WTC11 (cell line): Measurements from ENCODE around the gene SLC7A7. TPM values are rescaled to one million over a fixed set of nuclear protein-coding genes. Genes with fewer than 3 reads are reported as not detected.
A peak's percentile ranks its signal among the peaks of the same experiment; 100 is the strongest.

Experiments used
- ATAC-seq: fragments of 200-7000 bp; cut with Tn5 transposase; 2 replicates; pipeline ENCODE4 v1.10.0; 2021; ENCODE audit warnings: mild to moderate bottlenecking, moderate library complexity
- Bru-seq: library from RNA; stranded (reverse); fragments of 400-500 nt; gene quantifications from one replicate; lab custom pipeline; 2021; lab: Mats Ljungman, UMichigan
- CTCF ChIA-PET: fragments of 300-600 bp; sonication (Branson Sonifier 250); formaldehyde crosslinking; loops from one replicate; lab custom pipeline; 2021; ENCODE audit warnings: antibody characterized with exemption; lab: Charles Lee
- POLR2A ChIA-PET: fragments of 350-600 bp; sonication (Branson Sonifier 250); formaldehyde crosslinking; loops from one replicate; lab custom pipeline; 2021; ENCODE audit warnings: antibody characterized with exemption; lab: Charles Lee
- DNase-seq: peaks from one replicate; pipeline ENCODE4 v3.0.0; 2021; ENCODE audit warnings: low spot score
- H3K27ac Mint-ChIP-seq: 2 replicates; pipeline ENCODE4 v1.8.0; 2021; ENCODE audit warnings: mixed read lengths
- H3K27me3 Mint-ChIP-seq: 2 replicates; pipeline ENCODE4 v1.8.0; 2021; ENCODE audit warnings: low read depth, mild to moderate bottlenecking, moderate library complexity, mixed read lengths
- H3K36me3 Mint-ChIP-seq: 2 replicates; pipeline ENCODE4 v1.8.0; 2021; ENCODE audit warnings: mixed read lengths
- H3K4me1 Mint-ChIP-seq: 2 replicates; pipeline ENCODE4 v1.8.0; 2022; ENCODE audit warnings: mixed read lengths
- H3K4me3 Mint-ChIP-seq: 2 replicates; pipeline ENCODE4 v1.8.0; 2021; ENCODE audit warnings: mild to moderate bottlenecking, moderate library complexity, mixed read lengths
- H3K9me3 Mint-ChIP-seq: 2 replicates; pipeline ENCODE4 v1.8.0; 2021; ENCODE audit warnings: mixed read lengths
- AR ChIP-seq: fragments of 250-450 bp; sonication (Bioruptor Pico); IDR thresholded peaks from 2 replicates; pipeline ENCODE4 v1.9.0; 2021; ENCODE audit warnings: mild to moderate bottlenecking
- ARID4B ChIP-seq: sonication (generic); formaldehyde crosslinking; IDR thresholded peaks from 2 replicates; pipeline ENCODE4 v1.8.0; 2023; ENCODE audit warnings: missing genetic modification reagents, mild to moderate bottlenecking, borderline replicate concordance
- ATF6 ChIP-seq: sonication (generic); formaldehyde crosslinking; IDR thresholded peaks from 2 replicates; pipeline ENCODE4 v1.8.1; 2023; ENCODE audit warnings: mild to moderate bottlenecking, missing genetic modification reagents
- CDX4 ChIP-seq: fragments of 250-450 bp; sonication (Bioruptor Pico); IDR thresholded peaks from 2 replicates; pipeline ENCODE4 v1.9.0; 2021; ENCODE audit warnings: moderate library complexity, mild to moderate bottlenecking, inconsistent platforms, borderline replicate concordance
- ELF4 ChIP-seq: sonication (generic); formaldehyde crosslinking; IDR thresholded peaks from 2 replicates; pipeline ENCODE4 v1.8.1; 2022; ENCODE audit warnings: low read depth, mild to moderate bottlenecking, moderate library complexity, missing genetic modification reagents
- IRF2 ChIP-seq: sonication (generic); formaldehyde crosslinking; IDR thresholded peaks from 2 replicates; pipeline ENCODE4 v1.8.0; 2022; ENCODE audit warnings: low read depth, missing genetic modification reagents, borderline replicate concordance
- JUN ChIP-seq: sonication (generic); formaldehyde crosslinking; IDR thresholded peaks from 2 replicates; pipeline ENCODE4 v1.8.0; 2023; ENCODE audit warnings: mild to moderate bottlenecking, missing genetic modification reagents
- MAX ChIP-seq: sonication (generic); formaldehyde crosslinking; IDR thresholded peaks from 2 replicates; pipeline ENCODE4 v1.8.0; 2022; ENCODE audit warnings: mild to moderate bottlenecking, missing genetic modification reagents
- MYBL2 ChIP-seq: sonication (generic); formaldehyde crosslinking; IDR thresholded peaks from 2 replicates; pipeline ENCODE4 v1.8.1; 2023; ENCODE audit warnings: mild to moderate bottlenecking, moderate library complexity, missing genetic modification reagents
- ZNF219 ChIP-seq: sonication (generic); formaldehyde crosslinking; IDR thresholded peaks from 2 replicates; pipeline ENCODE4 v1.8.0; 2023; ENCODE audit warnings: missing genetic modification reagents, mild to moderate bottlenecking, borderline replicate concordance
- ZNF512 ChIP-seq: sonication (generic); formaldehyde crosslinking; IDR thresholded peaks from 2 replicates; pipeline ENCODE4 v1.8.1; 2022; ENCODE audit warnings: missing genetic modification reagents, borderline replicate concordance
- long read RNA-seq, 3 experiments: library from RNA in 1 of 3; library from capped mRNA in 1 of 3; library from polyadenylated mRNA in 1 of 3; unstranded in 2 of 3; stranded (forward) in 1 of 3; transcript quantifications; one replicate each; pipeline ENCODE4 v2.0.0, GENCODE V29; 2021
- total RNA-seq: library from RNA; stranded (reverse); gene quantifications from 3 replicates; pipeline ENCODE4 v1.2.3, GENCODE V29; 2021
- TF ChIP-seq, protein P1 (sequence below): sonication (generic); formaldehyde crosslinking; IDR thresholded peaks from 2 replicates; pipeline ENCODE4 v1.8.1; 2023; ENCODE audit warnings: mild to moderate bottlenecking, missing genetic modification reagents, moderate library complexity
- TF ChIP-seq, protein P2 (sequence below): sonication (generic); formaldehyde crosslinking; IDR thresholded peaks from 2 replicates; pipeline ENCODE4 v1.8.0; 2022; ENCODE audit warnings: mild to moderate bottlenecking, missing genetic modification reagents

Gene SLC7A7
- 3.0 to 4.3 TPM (median 4.2 TPM) in 3 replicates for total RNA-seq
- percentile 30 among the genes with signal in this experiment for Bru-seq, nascent RNA
- long read RNA-seq, experiment 1, partial matches to known transcripts = 3 of 14 reads
- long read RNA-seq, experiment 1, other reads (novel, unspliced or antisense) = 6 of 14 reads
- long read RNA-seq, experiment 2, partial matches to known transcripts = 2 of 3 reads
- long read RNA-seq, experiment 2, other reads (novel, unspliced or antisense) = 1 of 3 reads
- long read RNA-seq, experiment 3, transcript SLC7A7-204 (10 exons, 2,447 nt) = major isoform, 6 of 11 reads
- long read RNA-seq, experiment 3, partial matches to known transcripts = 2 of 11 reads
- long read RNA-seq, experiment 3, other reads (novel, unspliced or antisense) = 2 of 11 reads

- TF ChIP-seq ATF6 (no peak), AR (CRISPR knock-in tag) (no peak), ARID4B (CRISPR knock-in tag) (no peak), ZNF512 (no peak), MAX (no peak), ZNF219 (CRISPR knock-in tag) (no peak)
- TF ChIP-seq, protein P1, sequence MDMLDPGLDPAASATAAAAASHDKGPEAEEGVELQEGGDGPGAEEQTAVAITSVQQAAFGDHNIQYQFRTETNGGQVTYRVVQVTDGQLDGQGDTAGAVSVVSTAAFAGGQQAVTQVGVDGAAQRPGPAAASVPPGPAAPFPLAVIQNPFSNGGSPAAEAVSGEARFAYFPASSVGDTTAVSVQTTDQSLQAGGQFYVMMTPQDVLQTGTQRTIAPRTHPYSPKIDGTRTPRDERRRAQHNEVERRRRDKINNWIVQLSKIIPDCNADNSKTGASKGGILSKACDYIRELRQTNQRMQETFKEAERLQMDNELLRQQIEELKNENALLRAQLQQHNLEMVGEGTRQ (CRISPR knock-in tag) = no peak
- no peaks in the 10 kb centered on the region for H3K36me3 Mint-ChIP-seq
- no peaks in the 10 kb centered on the region for H3K27me3 Mint-ChIP-seq
- no peaks in the 10 kb centered on the region for H3K9me3 Mint-ChIP-seq
- peak; percentile 24 for ATAC-seq
- peaks cover 40% of the 10 kb centered on the region for H3K4me1 Mint-ChIP-seq
- no peak for DNase-seq
- H3K27ac Mint-ChIP-seq = peak within 1 kb of the TSS; percentile 24; the same call in 1 of the 2 replicates
- CTCF ChIA-PET = interaction anchor here (0.6 to 2.8 kb wide), 8 partner anchors 7 to 259 kb away, joined by 3 to 30 read pairs (median 4); partner anchors contain the start of genes LRP10 and OR6J1
- H3K4me3 Mint-ChIP-seq = no peak within 1 kb of the TSS
- POLR2A ChIA-PET = interaction anchor here (0.7 kb wide), 1 partner anchor 130 kb away, joined by 3 read pairs; no protein-coding TSS in a partner anchor
Measured at GRCh38 chr14:22814941-22815713, at the start of gene SLC7A7. Gene SLC7A7, minus strand, starts transcription at chr14:22815435. Its CDS starts 2,037 bp downstream, at chr14:22813398.

DNA sequence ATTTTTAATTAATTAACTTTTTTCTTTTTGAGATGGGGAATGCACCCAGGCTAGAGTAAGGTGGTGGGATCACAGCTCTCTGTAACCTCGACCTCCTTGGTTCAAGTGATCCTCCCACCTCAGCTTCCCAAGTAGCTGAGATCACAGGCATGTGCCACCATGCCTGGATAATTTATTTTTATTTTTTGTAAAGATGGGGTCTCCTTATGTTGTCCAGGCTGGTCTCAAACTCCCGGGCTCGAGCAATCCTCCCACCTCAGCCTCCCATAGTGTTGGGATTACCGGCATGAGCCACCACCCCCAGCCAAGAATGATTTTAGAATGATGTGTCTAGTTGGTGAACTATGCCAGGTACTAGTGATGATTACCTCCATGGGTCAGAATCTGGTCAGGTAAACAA, 49.7 kb upstream of the SLC7A7 start:
- DNase-seq (no peak), ATAC-seq (no peak)
- ChIA-PET CTCF (interaction anchor here (0.6 to 3.3 kb wide), 18 partner anchors 9 to 294 kb away, joined by 3 to 23 read pairs (median 4); partner anchors contain the start of genes MMP14, OXA1L and RBM23), POLR2A (interaction anchor here (0.5 kb wide), 1 partner anchor 45 kb away, joined by 11 read pairs; no protein-coding TSS in a partner anchor)
- H3K4me3 Mint-ChIP-seq = no peak overlapping the region
- H3K27me3 Mint-ChIP-seq = no peaks in the 10 kb centered on the region
- H3K27ac Mint-ChIP-seq = peak overlapping the region; percentile 31; the same call in 1 of the 2 replicates
- no peaks in the 10 kb centered on the region for H3K36me3 Mint-ChIP-seq
- H3K9me3 Mint-ChIP-seq = no peaks in the 10 kb centered on the region
- peaks cover 7% of the 10 kb centered on the region; the same call in 1 of the 2 replicates for H3K4me1 Mint-ChIP-seq
- no peak for TF ChIP-seq ELF4
- TF ChIP-seq JUN = no peak
- no peak for TF ChIP-seq AR (CRISPR knock-in tag)
- TF ChIP-seq MYBL2 (CRISPR knock-in tag) = no peak
- TF ChIP-seq, protein P2, sequence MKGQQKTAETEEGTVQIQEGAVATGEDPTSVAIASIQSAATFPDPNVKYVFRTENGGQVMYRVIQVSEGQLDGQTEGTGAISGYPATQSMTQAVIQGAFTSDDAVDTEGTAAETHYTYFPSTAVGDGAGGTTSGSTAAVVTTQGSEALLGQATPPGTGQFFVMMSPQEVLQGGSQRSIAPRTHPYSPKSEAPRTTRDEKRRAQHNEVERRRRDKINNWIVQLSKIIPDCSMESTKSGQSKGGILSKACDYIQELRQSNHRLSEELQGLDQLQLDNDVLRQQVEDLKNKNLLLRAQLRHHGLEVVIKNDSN (CRISPR knock-in tag) = no peak
- no peak for TF ChIP-seq CDX4 (CRISPR knock-in tag)
- TF ChIP-seq IRF2 (CRISPR knock-in tag) = no peak
